ENCODE data around the gene GNPNAT1. TPM values are rescaled to one million over a fixed set of nuclear protein-coding genes. Genes with fewer than 3 reads are reported as not detected.

The GNPNAT1 gene
- total and polyA plus RNA-seq, 2 experiments from 2014 or later = 44.4 to 68.7 TPM

- TF ChIP-seq ETS1 (IDR thresholded peaks at IDR 0.05) (no peak), REST (IDR thresholded peaks at IDR 0.05; ENCODE audit: unreplicated experiment) (no peak), JUNB (IDR thresholded peaks at IDR 0.05; ENCODE audit: unreplicated experiment) (no peak), EZH2 (IDR thresholded peaks at IDR 0.05; ENCODE audit: low read depth, unreplicated experiment) (no peak), POLR2AphosphoS5 (IDR thresholded peaks at IDR 0.05; ENCODE audit: low read depth) (no peak), NANOG (IDR thresholded peaks at IDR 0.05; ENCODE audit: borderline replicate concordance) (no peak), EZH2phosphoT487 (IDR thresholded peaks at IDR 0.05; ENCODE audit: unreplicated experiment) (no peak), ZNF331 (CRISPR knock-in tag; IDR thresholded peaks at IDR 0.05; ENCODE audit: low read depth) (no peak), CREB1 (CRISPR knock-in tag; IDR thresholded peaks at IDR 0.05; ENCODE audit: low read depth) (no peak), ZNF114 (CRISPR knock-in tag; IDR thresholded peaks at IDR 0.05) (no peak), STAT1 (IDR thresholded peaks at IDR 0.05; ENCODE audit: unreplicated experiment) (no peak)
Measured at GRCh38 chr14:52836063-52836462, 44.7 kb upstream of the GNPNAT1 start (continued).

- H3K36me3 Mint-ChIP-seq (ENCODE audit: low read depth) = no peaks in the 10 kb centered on the region
- no peaks in the 10 kb centered on the region for H3K79me2 ChIP-seq (replicated peaks; ENCODE audit: insufficient read depth)
- peak overlapping the region; percentile 70; the same call in 1 of the 2 replicates for H2AFZ ChIP-seq
- no peaks in the 10 kb centered on the region for H3K36me3 ChIP-seq (ENCODE audit: insufficient read depth)
- H3K9me2 ChIP-seq (ENCODE audit: insufficient read depth) = peaks cover 6% of the 10 kb centered on the region; the same call in 1 of the 2 replicates
- H3K27ac ChIP-seq (ENCODE audit: low read depth) = peak overlapping the region; percentile 17; the same call in 1 of the 2 replicates
- no peak overlapping the region for H3K4me3 Mint-ChIP-seq
- H3K9me3 Mint-ChIP-seq = no peaks in the 10 kb centered on the region
- H4K20me1 ChIP-seq (replicated peaks; ENCODE audit: insufficient read depth) = no peaks in the 10 kb centered on the region
- 0 out of 2 replicates have a peak overlapping the region, but pooled peaks have one; percentile 38 for H3K27ac Mint-ChIP-seq
- peaks cover 38% of the 10 kb centered on the region for H3K4me1 Mint-ChIP-seq
- no peak overlapping the region for H3K4me3 ChIP-seq
- H3F3A ChIP-seq (replicated peaks; ENCODE audit: low read depth) = 0 out of 2 replicates have a peak, but pooled peaks cover 2% of the 10 kb centered on the region
- peaks cover 3% of the 10 kb centered on the region for H3K27me3 Mint-ChIP-seq (ENCODE audit: insufficient read depth, low read depth, poor library complexity)
- DNase-seq (ENCODE audit: low spot score) (peak; percentile 47), ATAC-seq (peak; percentile 60)
- H3K4me2 ChIP-seq = no peak overlapping the region
- peaks cover 50% of the 10 kb centered on the region for H3K4me1 ChIP-seq (ENCODE audit: insufficient read depth)
- no peaks in the 10 kb centered on the region for H3K27me3 ChIP-seq (ENCODE audit: insufficient read depth)
- no peak for TF ChIP-seq JUNB (IDR thresholded peaks at IDR 0.05; ENCODE audit: unreplicated experiment)
- TF ChIP-seq EZH2 (IDR thresholded peaks at IDR 0.05; ENCODE audit: low read depth, unreplicated experiment) = no peak
- TF ChIP-seq POLR2AphosphoS5 (IDR thresholded peaks at IDR 0.05; ENCODE audit: low read depth) = no peak
- TF ChIP-seq ETS1 (IDR thresholded peaks at IDR 0.05) = no peak
- TF ChIP-seq STAT1 (IDR thresholded peaks at IDR 0.05; ENCODE audit: unreplicated experiment) = no peak
- TF ChIP-seq ZNF331 (CRISPR knock-in tag; IDR thresholded peaks at IDR 0.05; ENCODE audit: low read depth) = no peak
- TF ChIP-seq ZNF114 (CRISPR knock-in tag; IDR thresholded peaks at IDR 0.05) = no peak
- TF ChIP-seq CREB1 (CRISPR knock-in tag; IDR thresholded peaks at IDR 0.05; ENCODE audit: low read depth) = no peak
Measured at GRCh38 chr14:52835122-52835903, 43.9 kb upstream of the GNPNAT1 start.
